ENCODE data around the gene TNNT1.
"Not testable (repeated sequence)": the region's sequence is repeated elsewhere in the genome, so short reads cannot be mapped to it uniquely, and the experiment has no call there.

The TNNT1 gene

DNA sequence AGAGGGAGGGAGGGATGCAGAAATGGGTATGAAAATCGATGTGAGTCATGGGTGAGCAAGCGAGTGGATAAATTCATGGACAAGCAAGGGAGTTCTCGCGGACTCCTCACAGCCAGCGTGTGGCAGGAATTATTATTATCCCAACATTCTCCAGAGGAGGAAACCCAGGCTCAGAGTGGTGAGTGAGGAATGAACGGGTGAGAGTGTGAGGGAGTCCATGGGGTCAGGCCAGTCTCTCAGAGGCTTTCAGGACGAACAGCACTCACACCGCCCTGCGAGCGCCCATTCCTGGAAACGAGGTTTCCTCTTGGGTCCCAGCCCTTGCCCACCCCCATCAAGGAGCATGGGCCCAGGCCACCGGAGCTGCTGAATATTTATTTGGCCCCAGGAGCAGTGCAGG lies 23.7 kb upstream of the TNNT1 start:
- TF ChIP-seq, protein P1, sequence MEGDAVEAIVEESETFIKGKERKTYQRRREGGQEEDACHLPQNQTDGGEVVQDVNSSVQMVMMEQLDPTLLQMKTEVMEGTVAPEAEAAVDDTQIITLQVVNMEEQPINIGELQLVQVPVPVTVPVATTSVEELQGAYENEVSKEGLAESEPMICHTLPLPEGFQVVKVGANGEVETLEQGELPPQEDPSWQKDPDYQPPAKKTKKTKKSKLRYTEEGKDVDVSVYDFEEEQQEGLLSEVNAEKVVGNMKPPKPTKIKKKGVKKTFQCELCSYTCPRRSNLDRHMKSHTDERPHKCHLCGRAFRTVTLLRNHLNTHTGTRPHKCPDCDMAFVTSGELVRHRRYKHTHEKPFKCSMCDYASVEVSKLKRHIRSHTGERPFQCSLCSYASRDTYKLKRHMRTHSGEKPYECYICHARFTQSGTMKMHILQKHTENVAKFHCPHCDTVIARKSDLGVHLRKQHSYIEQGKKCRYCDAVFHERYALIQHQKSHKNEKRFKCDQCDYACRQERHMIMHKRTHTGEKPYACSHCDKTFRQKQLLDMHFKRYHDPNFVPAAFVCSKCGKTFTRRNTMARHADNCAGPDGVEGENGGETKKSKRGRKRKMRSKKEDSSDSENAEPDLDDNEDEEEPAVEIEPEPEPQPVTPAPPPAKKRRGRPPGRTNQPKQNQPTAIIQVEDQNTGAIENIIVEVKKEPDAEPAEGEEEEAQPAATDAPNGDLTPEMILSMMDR (IDR thresholded peaks at IDR 0.05; ENCODE audit: low read depth, low read length), result no peak
- H3K4me3 ChIP-seq (ENCODE audit: low read depth, low read length), result no peak overlapping the region
- DNase-seq (ENCODE audit: low read depth), result no peak

DNA sequence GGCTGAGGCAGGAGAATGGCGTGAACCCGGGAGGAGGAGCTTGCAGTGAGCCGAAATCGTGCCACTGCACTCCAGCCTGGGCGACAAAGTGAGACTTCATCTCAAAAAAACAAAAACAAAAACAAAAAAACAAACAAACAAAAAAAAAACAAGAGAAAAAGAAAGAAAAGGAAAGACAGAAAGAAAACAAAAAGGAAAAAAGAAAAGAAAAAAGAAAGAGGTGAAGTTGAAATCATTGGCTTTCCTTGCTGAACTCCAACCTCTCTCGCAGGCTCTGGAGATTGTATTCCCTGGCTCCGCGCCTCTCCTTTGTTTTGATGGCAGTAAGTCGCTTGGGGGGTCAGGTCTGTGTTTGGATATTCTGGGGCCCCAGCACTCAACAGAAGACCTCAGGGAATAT lies 23.3 kb upstream of the TNNT1 start:
- not testable (repeated sequence) for DNase-seq (ENCODE audit: low read depth); H3K4me3 ChIP-seq (ENCODE audit: low read depth, low read length)

DNA sequence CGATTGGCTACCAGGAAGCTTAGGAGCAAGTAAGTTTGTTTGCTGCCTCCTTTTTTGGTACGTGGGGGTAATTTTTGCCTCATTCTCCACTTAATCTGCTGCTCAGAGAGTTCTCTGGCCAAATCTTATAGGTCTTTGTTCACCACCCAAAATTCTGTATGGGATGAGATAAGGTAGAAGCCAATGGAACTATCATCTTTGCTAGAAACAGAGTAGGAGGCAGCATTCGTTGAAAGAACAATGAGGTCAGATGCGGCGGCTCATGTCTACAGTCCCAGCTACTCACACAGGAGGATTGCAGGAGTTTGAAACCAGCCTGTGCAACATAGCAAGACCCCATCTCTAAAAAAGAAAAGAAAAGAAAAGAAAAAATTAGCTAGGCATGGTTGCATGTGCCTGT lies 22.4 kb upstream of the TNNT1 start:
- DNase-seq (ENCODE audit: low read depth), result no peak
- H3K4me3 ChIP-seq (ENCODE audit: low read depth, low read length), result no peak overlapping the region
- TF ChIP-seq POLR2A (IDR thresholded peaks at IDR 0.05; ENCODE audit: extremely low read depth, insufficient read length) (no peak), MYC (IDR thresholded peaks at IDR 0.05; ENCODE audit: low read depth, low read length) (no peak)
- TF ChIP-seq, protein P1 (IDR thresholded peaks at IDR 0.05; ENCODE audit: low read depth, low read length), result no peak
- TF ChIP-seq, protein P2, sequence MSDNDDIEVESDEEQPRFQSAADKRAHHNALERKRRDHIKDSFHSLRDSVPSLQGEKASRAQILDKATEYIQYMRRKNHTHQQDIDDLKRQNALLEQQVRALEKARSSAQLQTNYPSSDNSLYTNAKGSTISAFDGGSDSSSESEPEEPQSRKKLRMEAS (IDR thresholded peaks at IDR 0.05; ENCODE audit: low read depth, low read length), result no peak

DNA sequence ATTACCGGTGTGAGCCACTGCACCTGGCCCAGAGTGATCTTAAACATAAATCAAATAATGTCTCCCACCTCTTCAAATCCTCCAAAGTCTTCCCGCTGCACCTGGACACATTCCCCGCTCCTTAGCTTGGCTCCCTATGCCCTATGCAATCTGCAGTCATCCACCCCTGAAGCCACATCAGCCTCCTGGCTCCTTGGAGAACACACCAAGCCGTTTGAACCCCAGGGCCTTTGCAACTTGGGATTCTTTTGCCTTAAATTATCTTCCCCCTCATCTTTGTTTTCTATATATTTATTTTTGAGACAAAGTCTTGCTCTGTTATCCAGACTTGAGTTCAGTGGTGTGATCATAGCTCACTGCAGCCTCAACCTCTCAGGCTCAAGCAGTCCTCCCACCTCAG lies 20.1 kb upstream of the TNNT1 start:
- DNase-seq (ENCODE audit: low read depth), result no peak
- TF ChIP-seq, protein P2 (IDR thresholded peaks at IDR 0.05; ENCODE audit: low read depth, low read length), result no peak
- TF ChIP-seq, protein P1 (IDR thresholded peaks at IDR 0.05; ENCODE audit: low read depth, low read length), result no peak
- H3K4me3 ChIP-seq (ENCODE audit: low read depth, low read length), result no peak overlapping the region

DNA sequence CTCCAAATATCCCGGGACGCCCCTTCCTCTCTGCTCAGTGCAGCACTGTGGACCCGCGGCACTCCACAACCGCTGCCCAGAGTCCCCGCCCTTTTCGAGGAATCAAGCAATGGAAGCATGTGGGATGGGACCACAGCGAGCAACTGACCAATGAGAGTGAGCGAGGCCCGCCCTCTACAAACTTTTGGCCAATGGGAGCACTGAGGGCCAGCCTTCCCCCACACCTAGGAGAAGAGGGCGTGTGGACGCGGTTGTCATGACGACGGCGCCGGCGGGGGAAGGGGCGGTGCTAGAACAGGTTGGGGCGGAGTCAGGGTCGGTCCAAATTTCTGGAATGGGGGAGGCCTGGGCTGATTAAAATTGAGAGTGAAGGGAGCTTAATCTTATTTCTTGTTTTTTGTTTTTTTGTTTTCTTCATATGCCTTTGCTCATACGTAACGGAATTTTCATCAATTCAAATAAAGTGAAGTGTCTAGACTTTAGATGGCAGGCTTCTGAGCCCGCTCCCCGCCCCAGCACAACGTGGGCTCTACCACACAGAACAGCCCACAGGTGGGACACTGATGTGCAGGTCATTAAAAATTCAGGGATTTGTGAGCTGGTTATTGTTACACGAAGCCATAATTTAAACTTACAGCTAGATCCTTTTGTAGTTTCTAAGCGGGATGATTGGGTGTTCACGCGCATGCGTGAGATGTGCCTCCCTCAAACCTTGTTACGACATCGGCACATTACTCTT lies 17.7 kb upstream of the TNNT1 start, which contains the start of gene DNAAF3:
TSS of gene DNAAF3 (minus strand) at position 84 of the 739 bp plus-strand sequence. CDS start 200 bp downstream, outside the sequence.
- DNase-seq (ENCODE audit: low read depth), result peak; percentile 95
- H3K4me3 ChIP-seq (ENCODE audit: low read depth, low read length), result peak within 1 kb of the TSS; percentile 44
- no peak for TF ChIP-seq POLR2A (IDR thresholded peaks at IDR 0.05; ENCODE audit: extremely low read depth, insufficient read length)
- TF ChIP-seq, protein P1 (IDR thresholded peaks at IDR 0.05; ENCODE audit: low read depth, low read length), result no peak
- TF ChIP-seq, protein P2 (IDR thresholded peaks at IDR 0.05; ENCODE audit: low read depth, low read length), result peak; percentile 13; the same call in 1 of the 2 replicates

DNA sequence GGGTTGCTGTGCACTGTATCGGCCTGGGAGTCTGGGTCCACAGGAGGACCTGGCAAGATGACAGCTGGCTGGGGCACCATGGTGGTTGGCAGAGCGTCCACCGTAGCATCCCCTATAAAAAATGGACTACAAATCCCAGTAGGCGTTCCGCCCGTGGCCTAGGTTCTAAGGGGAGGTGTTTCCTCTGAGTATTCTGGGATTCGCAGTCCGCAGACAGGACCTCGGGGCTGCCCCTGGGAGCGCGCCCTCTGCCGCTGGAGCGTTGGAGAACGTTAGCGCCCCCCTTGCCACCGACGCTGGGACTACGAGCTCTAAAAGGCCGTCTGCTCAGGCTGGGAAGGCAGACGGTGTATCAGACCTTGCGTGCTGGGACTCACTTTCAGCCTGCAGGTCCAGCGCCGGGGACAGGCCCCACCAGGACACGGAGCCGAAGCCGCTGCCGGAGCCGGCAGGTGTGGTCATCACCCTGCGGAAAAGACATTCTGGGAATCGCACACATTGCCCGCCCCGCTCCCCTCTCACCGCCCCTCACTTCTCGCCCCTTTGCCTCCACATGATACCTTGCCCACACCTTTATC lies 17.0 kb upstream of the TNNT1 start:
- H3K4me3 ChIP-seq (ENCODE audit: low read depth, low read length), result peak overlapping the region; percentile 44
- TF ChIP-seq POLR2A (IDR thresholded peaks at IDR 0.05; ENCODE audit: extremely low read depth, insufficient read length), result no peak
- TF ChIP-seq, protein P1 (IDR thresholded peaks at IDR 0.05; ENCODE audit: low read depth, low read length), result peak; percentile 66
- TF ChIP-seq, protein P2 (IDR thresholded peaks at IDR 0.05; ENCODE audit: low read depth, low read length), result no peak
- peak; percentile 88 for DNase-seq (ENCODE audit: low read depth)

Data from NB4 (cell line).